ENCODE results near the gene CACNA1C. TPM values are rescaled to one million over a fixed set of nuclear protein-coding genes. Genes with fewer than 3 reads are reported as not detected.

CACNA1C gene
- total RNA-seq, 2 donors from 2014 or later: 0.86 to 6.3 TPM

DNA sequence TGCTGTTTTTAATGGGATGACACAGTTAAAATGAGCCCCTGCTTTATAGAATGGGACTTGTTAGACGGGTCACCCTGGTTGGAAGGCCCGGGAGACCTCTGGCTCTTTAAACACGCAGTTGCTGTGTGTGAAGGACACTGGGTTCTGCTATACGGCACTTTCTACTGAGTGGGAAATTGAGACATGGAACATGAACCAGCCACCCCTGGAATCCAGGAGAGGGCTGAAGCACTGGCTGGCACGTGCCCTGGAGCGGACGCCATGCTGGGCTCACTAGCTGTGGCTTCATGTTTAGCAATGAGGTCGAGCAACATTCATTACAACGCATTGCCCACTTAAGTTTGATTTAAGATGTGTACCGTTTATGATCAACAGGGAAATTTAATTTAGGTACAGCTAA is 23.9 kb downstream of the CACNA1C start:
- TF ChIP-seq, protein P1, sequence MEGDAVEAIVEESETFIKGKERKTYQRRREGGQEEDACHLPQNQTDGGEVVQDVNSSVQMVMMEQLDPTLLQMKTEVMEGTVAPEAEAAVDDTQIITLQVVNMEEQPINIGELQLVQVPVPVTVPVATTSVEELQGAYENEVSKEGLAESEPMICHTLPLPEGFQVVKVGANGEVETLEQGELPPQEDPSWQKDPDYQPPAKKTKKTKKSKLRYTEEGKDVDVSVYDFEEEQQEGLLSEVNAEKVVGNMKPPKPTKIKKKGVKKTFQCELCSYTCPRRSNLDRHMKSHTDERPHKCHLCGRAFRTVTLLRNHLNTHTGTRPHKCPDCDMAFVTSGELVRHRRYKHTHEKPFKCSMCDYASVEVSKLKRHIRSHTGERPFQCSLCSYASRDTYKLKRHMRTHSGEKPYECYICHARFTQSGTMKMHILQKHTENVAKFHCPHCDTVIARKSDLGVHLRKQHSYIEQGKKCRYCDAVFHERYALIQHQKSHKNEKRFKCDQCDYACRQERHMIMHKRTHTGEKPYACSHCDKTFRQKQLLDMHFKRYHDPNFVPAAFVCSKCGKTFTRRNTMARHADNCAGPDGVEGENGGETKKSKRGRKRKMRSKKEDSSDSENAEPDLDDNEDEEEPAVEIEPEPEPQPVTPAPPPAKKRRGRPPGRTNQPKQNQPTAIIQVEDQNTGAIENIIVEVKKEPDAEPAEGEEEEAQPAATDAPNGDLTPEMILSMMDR (conservative IDR thresholded peaks at IDR 0.05): no peak
- Mint-ChIP-seq H3K27me3 (ENCODE audit: insufficient read depth) (no peaks in the 10 kb centered on the region), H3K9me3 (peaks cover 34% of the 10 kb centered on the region), H3K36me3 (ENCODE audit: low read depth) (peaks cover 4% of the 10 kb centered on the region), H3K4me3 (no peak overlapping the region), H3K27ac (no peak overlapping the region), H3K4me1 (peaks cover 16% of the 10 kb centered on the region)
- Histone ChIP-seq H3K9me3 (ENCODE audit: control insufficient read depth, low read length) (peaks cover 14% of the 10 kb centered on the region), H3K27ac (ENCODE audit: low read depth, low read length) (no peak overlapping the region), H3K4me1 (ENCODE audit: control insufficient read depth, insufficient read depth, low read length) (peaks cover 4% of the 10 kb centered on the region), H3K27me3 (ENCODE audit: control insufficient read depth, insufficient read depth, low read length, poor library complexity, severe bottlenecking) (no peaks in the 10 kb centered on the region), H3K9ac (ENCODE audit: extremely low read depth, low read length, poor library complexity, severe bottlenecking) (no peak overlapping the region), H3K4me3 (ENCODE audit: low read length) (no peak overlapping the region), H3K36me3 (ENCODE audit: control insufficient read depth, insufficient read depth, low read length) (no peaks in the 10 kb centered on the region)
- DNase-seq: no peak
- 93 to 98% methylated on average over 10 of the region's 10 CpGs for WGBS, 2 experiments (ENCODE audit: insufficient coverage in 1 of 2, insufficient read length in 1 of 2)

DNA sequence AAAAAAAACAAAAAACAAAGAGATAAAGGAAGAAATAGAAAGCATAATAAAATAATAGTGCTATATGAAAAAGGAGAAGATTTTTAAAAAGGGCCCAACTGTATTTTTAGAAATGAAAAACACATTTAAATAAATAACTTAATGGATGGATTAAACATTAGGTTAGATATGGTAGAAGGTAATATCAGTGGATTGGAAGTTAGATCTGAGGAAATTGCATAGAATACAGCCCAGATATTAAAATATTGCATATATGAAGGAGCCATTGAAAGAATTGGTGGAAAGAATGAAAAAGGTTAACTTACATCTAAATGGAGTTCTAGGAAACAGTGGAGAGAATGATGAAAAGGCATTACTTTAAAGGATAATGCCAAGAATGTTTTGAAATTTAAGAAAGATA is 27.8 kb downstream of the CACNA1C start:
- DNase-seq: no peak
- no peak overlapping the region for H3K27ac ChIP-seq (ENCODE audit: low read depth, low read length)
- H3K36me3 Mint-ChIP-seq (ENCODE audit: low read depth): peaks cover 4% of the 10 kb centered on the region
- H3K36me3 ChIP-seq (ENCODE audit: control insufficient read depth, insufficient read depth, low read length): no peaks in the 10 kb centered on the region
- peaks cover 35% of the 10 kb centered on the region for H3K9me3 Mint-ChIP-seq
- no peak overlapping the region for H3K27ac Mint-ChIP-seq
- H3K4me1 ChIP-seq (ENCODE audit: control insufficient read depth, insufficient read depth, low read length): no peaks in the 10 kb centered on the region
- peaks cover 14% of the 10 kb centered on the region for H3K9me3 ChIP-seq (ENCODE audit: control insufficient read depth, low read length)
- no peak overlapping the region for H3K9ac ChIP-seq (ENCODE audit: extremely low read depth, low read length, poor library complexity, severe bottlenecking)
- TF ChIP-seq, protein P1 (conservative IDR thresholded peaks at IDR 0.05): no peak
- H3K27me3 Mint-ChIP-seq (ENCODE audit: insufficient read depth): no peaks in the 10 kb centered on the region
- no peaks in the 10 kb centered on the region for H3K27me3 ChIP-seq (ENCODE audit: control insufficient read depth, insufficient read depth, low read length, poor library complexity, severe bottlenecking)
- H3K4me3 Mint-ChIP-seq: no peak overlapping the region
- H3K4me3 ChIP-seq (ENCODE audit: low read length): no peak overlapping the region
- H3K4me1 Mint-ChIP-seq: peaks cover 5% of the 10 kb centered on the region

DNA sequence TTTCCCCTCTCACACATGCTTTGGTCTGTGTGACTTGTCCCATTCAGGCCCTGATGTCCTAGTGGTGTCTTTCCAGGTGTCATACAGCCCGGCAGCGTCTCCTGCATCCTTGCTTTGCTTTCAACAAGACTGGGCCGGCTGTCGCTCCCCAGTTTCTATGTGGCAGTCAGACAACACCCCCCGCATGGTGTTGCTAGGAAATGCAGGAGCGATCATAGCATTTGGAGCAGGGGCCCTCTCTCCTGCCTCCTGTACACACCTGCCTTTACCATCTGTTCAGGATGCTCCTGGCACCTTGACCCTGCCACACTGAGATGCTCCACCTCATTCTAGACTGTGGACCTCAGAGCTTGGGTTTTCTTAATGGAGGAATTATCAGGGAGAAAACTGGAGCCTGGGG is 29.5 kb downstream of the CACNA1C start:
- H3K36me3 Mint-ChIP-seq (ENCODE audit: low read depth): peaks cover 4% of the 10 kb centered on the region
- H3K4me1 Mint-ChIP-seq: no peaks in the 10 kb centered on the region
- H3K4me3 ChIP-seq (ENCODE audit: low read length): no peak overlapping the region
- no peaks in the 10 kb centered on the region for H3K27me3 ChIP-seq (ENCODE audit: control insufficient read depth, insufficient read depth, low read length, poor library complexity, severe bottlenecking)
- no peak overlapping the region for H3K9ac ChIP-seq (ENCODE audit: extremely low read depth, low read length, poor library complexity, severe bottlenecking)
- no peak overlapping the region for H3K27ac Mint-ChIP-seq
- TF ChIP-seq, protein P1 (conservative IDR thresholded peaks at IDR 0.05): no peak
- no peak for DNase-seq
- 91 to 93% methylated on average over 4 to 6 of the region's 6 CpGs for WGBS, 2 experiments (ENCODE audit: insufficient coverage in 1 of 2, insufficient read length in 1 of 2)
- peaks cover 35% of the 10 kb centered on the region for H3K9me3 Mint-ChIP-seq
- H3K9me3 ChIP-seq (ENCODE audit: control insufficient read depth, low read length): peaks cover 14% of the 10 kb centered on the region
- H3K4me1 ChIP-seq (ENCODE audit: control insufficient read depth, insufficient read depth, low read length): no peaks in the 10 kb centered on the region
- H3K36me3 ChIP-seq (ENCODE audit: control insufficient read depth, insufficient read depth, low read length): no peaks in the 10 kb centered on the region
- H3K27ac ChIP-seq (ENCODE audit: low read depth, low read length): no peak overlapping the region
- H3K4me3 Mint-ChIP-seq: no peak overlapping the region
- H3K27me3 Mint-ChIP-seq (ENCODE audit: insufficient read depth): no peaks in the 10 kb centered on the region

All from endodermal cell (in vitro differentiated cells).